Liver (tissue), 9 donors: ENCODE measurements around the gene SPIN1. TPM values are rescaled to one million over a fixed set of nuclear protein-coding genes. Genes with fewer than 3 reads are reported as not detected.

ENCODE experiments used
- DNase-seq: peaks from one replicate; pipeline ENCODE4 v3.0.0-alpha.2; 2017; ENCODE audit warnings: low spot score
- H3K27ac ChIP-seq, 2 donors: one replicate each; pipeline ENCODE4 v1.7.0; 2013; ENCODE audit warnings: inconsistent platforms in 2 of 2, low read length in 2 of 2, control low read depth in 1 of 2, low read depth in 1 of 2, mild to moderate bottlenecking in 1 of 2
- H3K27me3 ChIP-seq, 4 donors: one replicate each; pipeline versions ENCODE4 v1.6.1 to v1.7.0; 2013; ENCODE audit warnings: low read length in 3 of 4, inconsistent platforms in 1 of 4, mild to moderate bottlenecking in 1 of 4, moderate library complexity in 1 of 4; ENCODE audit not compliant: control insufficient read depth in 4 of 4, insufficient read depth in 4 of 4
- H3K36me3 ChIP-seq, 4 donors: one replicate each; pipeline versions ENCODE4 v1.6.1 to v1.7.0; 2013; ENCODE audit warnings: low read length in 3 of 4, mild to moderate bottlenecking in 3 of 4, low read depth in 1 of 4, moderate library complexity in 1 of 4; ENCODE audit not compliant: control insufficient read depth in 4 of 4, insufficient read depth in 3 of 4
- H3K4me1 ChIP-seq, 4 donors: one replicate each; pipeline versions ENCODE4 v1.6.1 to v1.7.0; 2013; ENCODE audit warnings: low read length in 3 of 4, mild to moderate bottlenecking in 3 of 4, moderate library complexity in 1 of 4; ENCODE audit not compliant: control insufficient read depth in 4 of 4, insufficient read depth in 4 of 4
- H3K4me3 ChIP-seq, 3 donors: one replicate each; pipeline versions ENCODE4 v1.6.1 to v1.7.0; 2013; ENCODE audit warnings: low read length in 3 of 3, control low read depth in 1 of 3, low read depth in 1 of 3, mild to moderate bottlenecking in 1 of 3
- H3K9ac ChIP-seq, 2 donors: one replicate each; pipeline ENCODE4 v1.7.0; 2013; ENCODE audit warnings: low read length in 2 of 2, mild to moderate bottlenecking in 2 of 2, moderate library complexity in 2 of 2, control low read depth in 1 of 2, low read depth in 1 of 2
- H3K9me3 ChIP-seq, 4 donors: one replicate each; pipeline versions ENCODE4 v1.6.1 to v1.7.0; 2013; ENCODE audit warnings: low read length in 3 of 4; ENCODE audit not compliant: control insufficient read depth in 4 of 4
- ATF3 ChIP-seq: IDR thresholded peaks from 2 replicates; pipeline ENCODE4 v1.6.1; 2016; ENCODE audit warnings: antibody characterized with exemption
- CTCF ChIP-seq: fragments of 150-350 bp; IDR thresholded peaks from 2 replicates; pipeline ENCODE4 v1.5.1; 2017; ENCODE audit warnings: improper control_type of control experiment, low read depth, low read length; ENCODE audit not compliant: missing input control
- EGR1 ChIP-seq, 2 donors: IDR thresholded peaks; 2 replicates each; pipeline ENCODE4 v1.6.1; 2016 to 2018; ENCODE audit warnings: antibody characterized with exemption in 2 of 2, low read depth in 2 of 2
- FOXA1 ChIP-seq: IDR thresholded peaks from 2 replicates; pipeline ENCODE4 v1.6.1; 2016; ENCODE audit warnings: antibody characterized with exemption
- FOXA2 ChIP-seq: IDR thresholded peaks from 2 replicates; pipeline ENCODE4 v1.6.1; 2016; ENCODE audit warnings: antibody characterized with exemption
- GABPA ChIP-seq, 2 donors: IDR thresholded peaks in 1 of 2; conservative IDR thresholded peaks in 1 of 2; 2 replicates each; pipeline ENCODE4 v1.6.1; 2016; ENCODE audit warnings: antibody characterized with exemption in 2 of 2, mild to moderate bottlenecking in 1 of 2, moderate library complexity in 1 of 2
- HNF4A ChIP-seq, 2 donors: conservative IDR thresholded peaks; 2 replicates each; pipeline ENCODE4 v1.6.1; 2016; ENCODE audit warnings: antibody characterized with exemption in 2 of 2, mild to moderate bottlenecking in 2 of 2
- HNF4G ChIP-seq: IDR thresholded peaks from 2 replicates; pipeline ENCODE4 v1.6.1; 2016; ENCODE audit warnings: antibody characterized with exemption
- JUND ChIP-seq, 2 donors: IDR thresholded peaks; 2 replicates each; pipeline ENCODE4 v1.6.1; 2016; ENCODE audit warnings: antibody characterized with exemption in 2 of 2
- MAX ChIP-seq: IDR thresholded peaks from 2 replicates; pipeline ENCODE4 v1.6.1; 2016; ENCODE audit warnings: antibody characterized with exemption
- NR2F2 ChIP-seq: IDR thresholded peaks from 2 replicates; pipeline ENCODE4 v1.6.1; 2016; ENCODE audit warnings: antibody characterized with exemption
- RAD21 ChIP-seq, 2 donors: IDR thresholded peaks; 2 replicates each; pipeline ENCODE4 v1.6.1; 2016; ENCODE audit warnings: antibody characterized with exemption in 2 of 2, mild to moderate bottlenecking in 2 of 2
- REST ChIP-seq: IDR thresholded peaks from 2 replicates; pipeline ENCODE4 v1.6.1; 2016; ENCODE audit warnings: antibody characterized with exemption, mild to moderate bottlenecking
- RXRA ChIP-seq, 2 donors: IDR thresholded peaks; 2 replicates each; pipeline ENCODE4 v1.6.1; 2017 to 2018; ENCODE audit warnings: antibody characterized with exemption in 2 of 2, mild to moderate bottlenecking in 1 of 2
- SP1 ChIP-seq: IDR thresholded peaks from 2 replicates; pipeline ENCODE4 v1.6.1; 2018; ENCODE audit warnings: antibody characterized with exemption, mild to moderate bottlenecking
- TAF1 ChIP-seq: conservative IDR thresholded peaks from 2 replicates; pipeline ENCODE4 v1.6.1; 2016; ENCODE audit warnings: antibody characterized with exemption, mild to moderate bottlenecking
- WGBS: extraction: QIAGEN DNeasy Blood & Tissue Kit; methylation state at CpG from one replicate; pipeline ENCODE4 v1.1.7; 2013; 5-methylcytosine and 5-hydroxymethylcytosine counted together
- polyA plus RNA-seq, 2 donors: library from polyadenylated mRNA; stranded (reverse) in 1 of 2; unstranded in 1 of 2; fragments of 200-250 nt in 1 of 2; fragments of >200 nt in 1 of 2; fragmentation: Nextera tagmentation in 1 of 2; extraction: Ambion mirVana in 1 of 2; gene quantifications; one replicate each; pipeline versions ENCODE4 v1.2.1 to v1.2.3, GENCODE V29; 2013 to 2015
- total RNA-seq, 2 donors: library from RNA; depleted of rRNA; stranded (reverse); fragments of >200 nt; gene quantifications; one replicate each; pipeline ENCODE4 v1.2.3, GENCODE V29; 2014
- TF ChIP-seq, protein P1 (sequence below): IDR thresholded peaks from 2 replicates; pipeline ENCODE4 v1.6.1; 2016; ENCODE audit warnings: antibody characterized with exemption
- donor health status: healthy.
- donor health status: healthy.
- donor health status: healthy.
- donor health status: healthy.
- donor health status: healthy.

The SPIN1 gene
- total and polyA plus RNA-seq, 4 donors: 9.0 to 30.3 (median 18.6) TPM

DNA sequence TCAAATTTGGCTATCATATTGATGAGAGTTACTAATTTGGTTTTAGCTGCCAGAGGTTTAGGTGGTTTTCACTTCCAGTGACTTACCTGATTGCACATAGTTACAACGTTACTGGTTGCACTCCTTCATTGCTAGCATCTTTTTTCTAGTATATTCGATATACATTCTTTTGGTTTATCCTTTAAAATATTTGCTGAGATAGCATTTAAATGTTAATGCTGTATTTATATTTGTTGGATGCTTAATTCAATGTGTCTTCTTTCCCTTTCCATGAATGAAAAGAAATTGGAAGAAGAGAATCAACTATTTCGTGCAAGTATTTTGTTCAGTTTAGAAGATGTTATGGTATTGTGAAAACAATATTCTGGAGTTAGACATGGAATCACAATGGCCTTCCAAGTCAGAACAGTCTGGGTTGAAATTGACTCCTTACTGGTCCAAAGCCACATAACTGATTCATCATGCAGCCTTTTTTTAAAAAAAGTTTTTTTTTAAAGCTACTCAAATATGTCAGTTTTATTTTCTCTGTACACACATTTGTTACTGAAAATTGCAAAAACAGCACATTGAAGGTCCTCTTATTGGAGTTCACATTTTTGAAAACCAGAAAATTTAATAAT is 2.2 kb downstream of the SPIN1 start:
- DNase-seq: no peak
- Histone ChIP-seq H3K9me3 (no peaks in the 10 kb centered on the region), H3K27me3 (no peaks in the 10 kb centered on the region), H3K36me3 (no peaks in the 10 kb centered on the region), H3K4me1 (peaks cover 2 to 23% (median 22%) of the 10 kb centered on the region in 4 donors), H3K4me3 (no peak overlapping the region), H3K27ac (no peak overlapping the region), H3K9ac (no peak overlapping the region)
- whole genome bisulfite sequencing: 87% methylated on average over 3 of the region's 3 CpGs
- TF ChIP-seq RXRA (IDR thresholded peaks at IDR 0.05) (no peak), RAD21 (IDR thresholded peaks at IDR 0.05) (no peak), TAF1 (no peak), NR2F2 (no peak), SP1 (no peak), JUND (IDR thresholded peaks at IDR 0.05) (no peak), FOXA2 (no peak), FOXA1 (no peak), MAX (no peak), ATF3 (no peak), CTCF (no peak), HNF4G (no peak), HNF4A (conservative IDR thresholded peaks at IDR 0.05) (no peak), REST (no peak), EGR1 (IDR thresholded peaks at IDR 0.05; ENCODE audit: low read depth in 2 of 2) (no peak), GABPA (IDR thresholded peaks at IDR 0.05 in 1 of 2, conservative IDR thresholded peaks at IDR 0.05 in 1 of 2) (no peak)
- TF ChIP-seq, protein P1, sequence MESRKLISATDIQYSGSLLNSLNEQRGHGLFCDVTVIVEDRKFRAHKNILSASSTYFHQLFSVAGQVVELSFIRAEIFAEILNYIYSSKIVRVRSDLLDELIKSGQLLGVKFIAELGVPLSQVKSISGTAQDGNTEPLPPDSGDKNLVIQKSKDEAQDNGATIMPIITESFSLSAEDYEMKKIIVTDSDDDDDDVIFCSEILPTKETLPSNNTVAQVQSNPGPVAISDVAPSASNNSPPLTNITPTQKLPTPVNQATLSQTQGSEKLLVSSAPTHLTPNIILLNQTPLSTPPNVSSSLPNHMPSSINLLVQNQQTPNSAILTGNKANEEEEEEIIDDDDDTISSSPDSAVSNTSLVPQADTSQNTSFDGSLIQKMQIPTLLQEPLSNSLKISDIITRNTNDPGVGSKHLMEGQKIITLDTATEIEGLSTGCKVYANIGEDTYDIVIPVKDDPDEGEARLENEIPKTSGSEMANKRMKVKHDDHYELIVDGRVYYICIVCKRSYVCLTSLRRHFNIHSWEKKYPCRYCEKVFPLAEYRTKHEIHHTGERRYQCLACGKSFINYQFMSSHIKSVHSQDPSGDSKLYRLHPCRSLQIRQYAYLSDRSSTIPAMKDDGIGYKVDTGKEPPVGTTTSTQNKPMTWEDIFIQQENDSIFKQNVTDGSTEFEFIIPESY: no peak
